ENCODE measurements around the gene MCHR1. TPM values are rescaled to one million over a fixed set of nuclear protein-coding genes. Genes with fewer than 3 reads are reported as not detected.
A peak's percentile ranks its signal among the peaks of the same experiment; 100 is the strongest.

Gene MCHR1
- total RNA-seq, 2 experiments from 2014 or later = not detected

DNA sequence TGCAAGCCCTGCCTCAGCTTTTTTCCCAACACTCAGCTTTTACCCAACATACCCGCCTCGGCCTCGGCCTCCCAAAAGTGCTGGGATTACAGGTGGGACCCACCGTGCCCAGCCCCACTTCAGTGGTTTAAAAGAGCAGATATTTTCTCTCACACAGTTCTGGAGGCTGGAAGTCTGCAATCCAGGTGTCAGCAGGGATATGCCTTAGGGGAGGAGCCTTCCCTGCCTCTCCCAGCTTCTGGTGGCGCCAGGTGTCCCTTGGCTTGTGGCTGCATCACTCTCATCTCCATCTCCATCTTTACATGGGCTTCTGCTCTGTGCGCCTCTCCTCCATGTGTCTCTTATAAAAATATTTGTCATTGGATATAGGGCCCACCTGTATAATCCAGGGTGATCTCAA is 50.0 kb downstream of the MCHR1 start:
- Mint-ChIP-seq H3K27me3 (no peaks in the 10 kb centered on the region), H3K9me3 (peaks cover 5% of the 10 kb centered on the region), H3K4me3 (no peak overlapping the region), H3K4me1 (ENCODE audit: low read depth) (peaks cover 46% of the 10 kb centered on the region), H3K27ac (peak overlapping the region; percentile 87), H3K36me3 (ENCODE audit: low read depth) (peaks cover 4% of the 10 kb centered on the region)
- no peak for DNase-seq
- no peak for ATAC-seq
- TF ChIP-seq, protein P1, sequence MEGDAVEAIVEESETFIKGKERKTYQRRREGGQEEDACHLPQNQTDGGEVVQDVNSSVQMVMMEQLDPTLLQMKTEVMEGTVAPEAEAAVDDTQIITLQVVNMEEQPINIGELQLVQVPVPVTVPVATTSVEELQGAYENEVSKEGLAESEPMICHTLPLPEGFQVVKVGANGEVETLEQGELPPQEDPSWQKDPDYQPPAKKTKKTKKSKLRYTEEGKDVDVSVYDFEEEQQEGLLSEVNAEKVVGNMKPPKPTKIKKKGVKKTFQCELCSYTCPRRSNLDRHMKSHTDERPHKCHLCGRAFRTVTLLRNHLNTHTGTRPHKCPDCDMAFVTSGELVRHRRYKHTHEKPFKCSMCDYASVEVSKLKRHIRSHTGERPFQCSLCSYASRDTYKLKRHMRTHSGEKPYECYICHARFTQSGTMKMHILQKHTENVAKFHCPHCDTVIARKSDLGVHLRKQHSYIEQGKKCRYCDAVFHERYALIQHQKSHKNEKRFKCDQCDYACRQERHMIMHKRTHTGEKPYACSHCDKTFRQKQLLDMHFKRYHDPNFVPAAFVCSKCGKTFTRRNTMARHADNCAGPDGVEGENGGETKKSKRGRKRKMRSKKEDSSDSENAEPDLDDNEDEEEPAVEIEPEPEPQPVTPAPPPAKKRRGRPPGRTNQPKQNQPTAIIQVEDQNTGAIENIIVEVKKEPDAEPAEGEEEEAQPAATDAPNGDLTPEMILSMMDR (IDR thresholded peaks at IDR 0.05) = no peak
- ChIA-PET CTCF (interaction anchor here (1.0 kb wide), 1 partner anchor 76 kb away, joined by 3 read pairs; no protein-coding TSS in a partner anchor), POLR2A (interaction anchor here (1.4 to 1.7 kb wide), 3 partner anchors 46 to 89 kb away, joined by 3 to 5 read pairs (median 4); no protein-coding TSS in a partner anchor)
- intact Hi-C loops (cut with micrococcal nuclease) = no loop called here

Other genes starting within 250 kb of the MCHR1 start
- 10 to 100 TPM; 37.4 to 40.0 TPM for gene MRTFA, start 42.8 kb upstream of the MCHR1 start, total RNA-seq
- gene SLC25A17, start 139.9 kb downstream of the MCHR1 start, total RNA-seq = 10 to 100 TPM; 28.0 to 34.8 TPM
- 100 to 1,000 TPM; 237 to 249 TPM for gene ST13, start 177.2 kb downstream of the MCHR1 start, total RNA-seq
- gene XPNPEP3, start 177.7 kb downstream of the MCHR1 start, total RNA-seq = 10 to 100 TPM; 24.4 to 25.5 TPM
- not detected for gene DNAJB7, start 182.6 kb downstream of the MCHR1 start, total RNA-seq